ENCODE data around the gene CTF1.
"Not testable (repeated sequence)": the region's sequence is repeated elsewhere in the genome, so short reads cannot be mapped to it uniquely, and the experiment has no call there.

CTF1 gene

GRCh38 chr16:30931068-30931650 is 34.7 kb downstream of the CTF1 start:
- TF ChIP-seq, protein P1, sequence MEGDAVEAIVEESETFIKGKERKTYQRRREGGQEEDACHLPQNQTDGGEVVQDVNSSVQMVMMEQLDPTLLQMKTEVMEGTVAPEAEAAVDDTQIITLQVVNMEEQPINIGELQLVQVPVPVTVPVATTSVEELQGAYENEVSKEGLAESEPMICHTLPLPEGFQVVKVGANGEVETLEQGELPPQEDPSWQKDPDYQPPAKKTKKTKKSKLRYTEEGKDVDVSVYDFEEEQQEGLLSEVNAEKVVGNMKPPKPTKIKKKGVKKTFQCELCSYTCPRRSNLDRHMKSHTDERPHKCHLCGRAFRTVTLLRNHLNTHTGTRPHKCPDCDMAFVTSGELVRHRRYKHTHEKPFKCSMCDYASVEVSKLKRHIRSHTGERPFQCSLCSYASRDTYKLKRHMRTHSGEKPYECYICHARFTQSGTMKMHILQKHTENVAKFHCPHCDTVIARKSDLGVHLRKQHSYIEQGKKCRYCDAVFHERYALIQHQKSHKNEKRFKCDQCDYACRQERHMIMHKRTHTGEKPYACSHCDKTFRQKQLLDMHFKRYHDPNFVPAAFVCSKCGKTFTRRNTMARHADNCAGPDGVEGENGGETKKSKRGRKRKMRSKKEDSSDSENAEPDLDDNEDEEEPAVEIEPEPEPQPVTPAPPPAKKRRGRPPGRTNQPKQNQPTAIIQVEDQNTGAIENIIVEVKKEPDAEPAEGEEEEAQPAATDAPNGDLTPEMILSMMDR (conservative IDR thresholded peaks at IDR 0.05; ENCODE audit: control insufficient read depth, insufficient read depth, low read depth, low read length), result no peak
- H3K4me3 ChIP-seq (ENCODE audit: control insufficient read depth, low read depth, low read length), result no peak overlapping the region
- DNase-seq (ENCODE audit: low read depth), result no peak

GRCh38 chr16:30934827-30935557 is 38.6 kb downstream of the CTF1 start:
- TF ChIP-seq, protein P1 (conservative IDR thresholded peaks at IDR 0.05; ENCODE audit: control insufficient read depth, insufficient read depth, low read depth, low read length), result peak; percentile 64
- H3K4me3 ChIP-seq (ENCODE audit: control insufficient read depth, low read depth, low read length), result no peak overlapping the region
- DNase-seq (ENCODE audit: low read depth), result peak; percentile 64

DNA sequence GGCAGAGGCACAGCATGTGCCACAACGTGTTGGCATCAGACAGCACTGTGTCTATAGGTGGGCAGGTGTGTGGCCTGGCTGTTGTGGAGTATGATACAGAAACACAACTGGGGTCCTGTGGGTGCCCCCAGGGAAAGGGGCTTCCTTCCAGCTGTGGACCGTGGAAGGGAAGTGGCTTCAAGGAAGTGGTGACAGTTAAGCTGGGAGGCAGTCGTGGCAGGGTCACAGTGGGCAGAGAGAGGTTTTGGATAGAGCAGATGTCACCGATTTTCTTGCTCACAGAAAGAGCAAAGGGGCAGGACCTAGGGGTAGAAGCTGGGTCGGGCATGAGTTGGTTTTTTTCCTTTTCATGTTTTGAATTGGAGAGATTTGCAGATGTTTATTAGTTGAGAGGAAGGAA is 41.3 kb downstream of the CTF1 start:
- no peak for DNase-seq (ENCODE audit: low read depth)
- H3K4me3 ChIP-seq (ENCODE audit: control insufficient read depth, low read depth, low read length), result no peak overlapping the region
- TF ChIP-seq, protein P1 (conservative IDR thresholded peaks at IDR 0.05; ENCODE audit: control insufficient read depth, insufficient read depth, low read depth, low read length), result no peak

DNA sequence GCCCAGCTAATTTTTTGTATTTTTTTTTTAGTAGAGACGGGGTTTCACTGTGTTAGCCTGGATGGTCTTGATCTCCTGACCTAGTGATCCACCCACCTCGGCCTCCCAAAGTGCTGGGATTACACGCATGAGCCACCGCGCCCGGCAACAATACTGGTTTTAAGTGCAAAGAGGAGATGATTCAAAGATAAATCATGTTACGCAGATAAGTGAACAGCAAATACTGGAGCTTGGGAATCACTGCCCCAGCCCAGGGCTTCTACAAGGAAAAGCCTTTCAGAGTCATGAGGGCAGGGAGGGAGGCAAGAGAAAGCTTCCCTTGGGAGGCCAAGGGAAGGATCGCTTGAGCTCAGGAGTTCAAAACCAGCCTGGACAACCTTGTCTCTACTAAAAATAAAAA is 43.2 kb downstream of the CTF1 start:
- not testable (repeated sequence) for DNase-seq (ENCODE audit: low read depth); H3K4me3 ChIP-seq (ENCODE audit: control insufficient read depth, low read depth, low read length)

DNA sequence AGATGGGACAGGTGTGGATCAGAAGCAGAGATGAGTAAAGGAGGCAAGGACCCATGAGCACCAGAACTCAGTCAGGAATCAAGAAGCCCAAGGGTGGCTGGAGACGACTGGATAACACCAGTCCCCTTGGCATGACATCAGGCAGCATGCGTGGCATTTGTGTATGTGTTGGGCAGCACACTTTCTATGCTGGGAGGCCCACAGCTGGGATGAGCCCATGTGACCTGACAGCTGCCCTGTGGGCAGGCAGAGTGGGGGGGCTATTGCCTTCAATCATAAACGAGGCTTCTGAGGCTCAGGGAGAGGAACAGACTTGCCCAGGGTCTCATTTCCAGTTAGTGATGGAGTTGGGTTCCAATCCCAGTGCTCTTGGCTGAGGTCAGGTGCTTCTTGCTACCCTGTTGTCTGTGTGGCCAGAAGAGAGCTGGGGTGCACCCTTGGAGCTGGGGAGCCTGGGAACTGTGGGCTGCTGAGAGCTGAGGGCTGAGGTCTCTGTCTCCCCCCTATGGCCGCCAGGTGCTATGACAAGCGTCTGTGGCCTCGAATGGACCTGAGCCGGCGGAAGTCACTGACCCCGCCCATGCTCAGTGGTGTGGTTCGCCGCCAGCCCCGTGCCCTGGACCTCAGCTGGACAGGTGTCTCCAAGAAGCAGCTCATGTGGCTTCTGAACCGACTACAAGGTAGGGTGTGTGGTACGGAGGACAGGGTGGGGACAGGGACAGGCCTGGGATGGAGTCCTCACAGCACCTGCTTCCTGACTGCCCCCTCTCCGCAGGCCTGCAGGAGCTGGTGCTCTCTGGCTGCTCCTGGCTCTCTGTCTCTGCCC is 45.4 kb downstream of the CTF1 start:
- no peak overlapping the region for H3K4me3 ChIP-seq (ENCODE audit: control insufficient read depth, low read depth, low read length)
- TF ChIP-seq, protein P1 (conservative IDR thresholded peaks at IDR 0.05; ENCODE audit: control insufficient read depth, insufficient read depth, low read depth, low read length), result peak; percentile 74
- peak; percentile 62 for DNase-seq (ENCODE audit: low read depth)

DNA sequence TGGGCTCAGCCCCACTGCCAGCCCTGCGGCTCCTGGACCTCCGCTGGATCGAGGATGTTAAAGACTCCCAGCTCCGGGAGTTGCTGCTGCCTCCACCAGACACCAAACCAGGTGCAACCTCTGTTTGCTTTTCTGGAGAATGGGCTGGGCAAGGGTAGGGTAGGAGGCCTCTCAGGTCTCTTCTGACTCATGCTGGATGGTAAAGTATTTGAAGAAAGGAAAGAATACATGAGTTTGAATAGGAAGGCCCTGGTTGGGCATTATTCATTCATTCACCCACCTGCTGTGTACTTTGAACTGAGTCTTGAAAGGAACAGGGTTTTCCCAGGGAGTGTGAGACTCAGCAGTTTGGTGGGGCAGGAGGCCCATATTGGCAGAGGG is 46.0 kb downstream of the CTF1 start:
- no peak for DNase-seq (ENCODE audit: low read depth)
- TF ChIP-seq, protein P1 (conservative IDR thresholded peaks at IDR 0.05; ENCODE audit: control insufficient read depth, insufficient read depth, low read depth, low read length), result no peak
- H3K4me3 ChIP-seq (ENCODE audit: control insufficient read depth, low read depth, low read length), result no peak overlapping the region

GRCh38 chr16:30944352-30944751 is 47.9 kb downstream of the CTF1 start:
- no peak for DNase-seq (ENCODE audit: low read depth)
- TF ChIP-seq, protein P1 (conservative IDR thresholded peaks at IDR 0.05; ENCODE audit: control insufficient read depth, insufficient read depth, low read depth, low read length), result no peak
- no peak overlapping the region for H3K4me3 ChIP-seq (ENCODE audit: control insufficient read depth, low read depth, low read length)
